Thymus (tissue), 11 donors: ENCODE measurements around the gene AKR7A3. TPM values are rescaled to one million over a fixed set of nuclear protein-coding genes. Genes with fewer than 3 reads are reported as not detected.
"Not testable (repeated sequence)": the region's sequence is repeated elsewhere in the genome, so short reads cannot be mapped to it uniquely, and the experiment has no call there.

Experiments
- DNase-seq, 9 donors: peaks; one replicate each; pipeline ENCODE4 v3.0.0-alpha.2; 2013; ENCODE audit warnings: low spot score in 9 of 9, low read depth in 6 of 9, missing footprints in 1 of 9
- H3K27ac ChIP-seq, 2 donors: one replicate each; pipeline ENCODE4 v1.5.1; 2013; ENCODE audit warnings: control low read depth in 1 of 2, low read depth in 1 of 2, low read length in 1 of 2, mild to moderate bottlenecking in 1 of 2, moderate library complexity in 1 of 2
- H3K27me3 ChIP-seq, 2 donors: one replicate each; pipeline ENCODE4 v1.5.1; 2013; ENCODE audit warnings: low read length in 1 of 2; ENCODE audit not compliant: control insufficient read depth in 2 of 2, insufficient read depth in 1 of 2
- H3K36me3 ChIP-seq, 2 donors: one replicate each; pipeline ENCODE4 v1.5.1; 2013; ENCODE audit warnings: low read length in 1 of 2, mild to moderate bottlenecking in 1 of 2, moderate library complexity in 1 of 2; ENCODE audit not compliant: control insufficient read depth in 2 of 2, insufficient read depth in 2 of 2
- H3K4me1 ChIP-seq, 2 donors: one replicate each; pipeline ENCODE4 v1.5.1; 2013; ENCODE audit warnings: low read length in 2 of 2; ENCODE audit not compliant: control insufficient read depth in 2 of 2, insufficient read depth in 2 of 2
- H3K4me3 ChIP-seq, 2 donors: one replicate each; pipeline ENCODE4 v1.5.1; 2013; ENCODE audit warnings: low read length in 2 of 2, control low read depth in 1 of 2, mild to moderate bottlenecking in 1 of 2
- H3K9me3 ChIP-seq, 2 donors: one replicate each; pipeline ENCODE4 v1.5.1; 2013; ENCODE audit warnings: low read length in 1 of 2, mild to moderate bottlenecking in 1 of 2; ENCODE audit not compliant: control insufficient read depth in 2 of 2, insufficient read depth in 1 of 2
- WGBS: extraction: QIAGEN DNeasy Blood & Tissue Kit; methylation state at CpG from one replicate; pipeline ENCODE4 v1.1.7; 2013; 5-methylcytosine and 5-hydroxymethylcytosine counted together
- polyA plus RNA-seq: library from polyadenylated mRNA; stranded (reverse); fragments of 200-250 nt; gene quantifications from one replicate; pipeline ENCODE4 v1.2.3, GENCODE V29; 2013
- total RNA-seq: library from RNA; stranded (reverse); fragments of 120-200 nt; gene quantifications from one replicate; pipeline ENCODE4 v1.2.4, GENCODE V29; 2013
- donor health status: healthy.

AKR7A3 gene
- total and polyA plus RNA-seq, 2 donors = 0.57 to 2.1 TPM

GRCh38 chr1:19269427-19270342, 18.9 kb downstream of the AKR7A3 start:
- not testable (repeated sequence) for H3K4me3 ChIP-seq, H3K36me3 ChIP-seq, H3K9me3 ChIP-seq, DNase-seq, H3K27ac ChIP-seq, H3K4me1 ChIP-seq
- WGBS = 93% methylated on average over 9 of the region's 9 CpGs
- H3K27me3 ChIP-seq = peaks cover 2 to 22% of the 10 kb centered on the region in 2 donors

- Histone ChIP-seq H3K4me1 (no peaks in the 10 kb centered on the region), H3K4me3 (no peak overlapping the region), H3K27ac (no peak overlapping the region), H3K36me3 (no peaks in the 10 kb centered on the region), H3K9me3 (no peaks in the 10 kb centered on the region), H3K27me3 (peaks cover under 1 to 10% of the 10 kb centered on the region in 2 donors)
- no peak for DNase-seq
- 91% methylated on average over 11 of the region's 11 CpGs for WGBS
Measured at GRCh38 chr1:19268445-19268844, 20.1 kb downstream of the AKR7A3 start.

- Histone ChIP-seq H3K36me3 (peaks cover 16 to 28% of the 10 kb centered on the region in 2 donors), H3K9me3 (no peaks in the 10 kb centered on the region), H3K27ac (no peak overlapping the region), H3K27me3 (no peaks in the 10 kb centered on the region), H3K4me3 (no peak overlapping the region), H3K4me1 (no peaks in the 10 kb centered on the region)
- no peak for DNase-seq
- 94% methylated on average over 5 of the region's 5 CpGs for WGBS
Measured at GRCh38 chr1:19262744-19263143, 25.8 kb downstream of the AKR7A3 start.

- Histone ChIP-seq H3K4me3 (no peak overlapping the region), H3K27me3 (no peaks in the 10 kb centered on the region), H3K9me3 (no peaks in the 10 kb centered on the region), H3K4me1 (no peaks in the 10 kb centered on the region), H3K27ac (no peak overlapping the region), H3K36me3 (peaks cover 23 to 35% of the 10 kb centered on the region in 2 donors)
- no peak for DNase-seq
- WGBS = 94% methylated on average over 5 of the region's 5 CpGs
Measured at GRCh38 chr1:19262047-19262446, 26.5 kb downstream of the AKR7A3 start.

GRCh38 chr1:19260211-19261138, 28.1 kb downstream of the AKR7A3 start:
- Histone ChIP-seq H3K4me1 (no peaks in the 10 kb centered on the region), H3K4me3 (no peak overlapping the region), H3K36me3 (peaks cover 37 to 48% of the 10 kb centered on the region in 2 donors), H3K27ac (peak overlapping the region in 1 of 2 donors; percentile 33), H3K27me3 (no peaks in the 10 kb centered on the region), H3K9me3 (no peaks in the 10 kb centered on the region)
- peak in 1 of 9 donors; percentile 3 for DNase-seq
- WGBS = 93% methylated on average over 21 of the region's 21 CpGs

- no peaks in the 10 kb centered on the region for H3K27me3 ChIP-seq
- H3K4me3 ChIP-seq = no peak overlapping the region
- H3K36me3 ChIP-seq = peaks cover 42 to 48% of the 10 kb centered on the region in 2 donors
- DNase-seq = no peak
- WGBS = 98% methylated on average over 10 of the region's 10 CpGs
- no peak overlapping the region for H3K27ac ChIP-seq
- peaks cover 0 to 3% of the 10 kb centered on the region in 2 donors for H3K4me1 ChIP-seq
- H3K9me3 ChIP-seq = no peaks in the 10 kb centered on the region
Measured at GRCh38 chr1:19258353-19258752, 30.2 kb downstream of the AKR7A3 start.

- Histone ChIP-seq H3K27ac (no peak overlapping the region), H3K4me1 (peaks cover 7 to 13% of the 10 kb centered on the region in 2 donors), H3K36me3 (peaks cover 42 to 48% of the 10 kb centered on the region in 2 donors), H3K9me3 (no peaks in the 10 kb centered on the region), H3K4me3 (no peak overlapping the region), H3K27me3 (no peaks in the 10 kb centered on the region)
- DNase-seq = no peak
- 96% methylated on average over 15 of the region's 15 CpGs for WGBS
Measured at GRCh38 chr1:19257178-19257914, 31.2 kb downstream of the AKR7A3 start.

GRCh38 chr1:19256301-19256700, 32.3 kb downstream of the AKR7A3 start:
- WGBS = 96% methylated on average over 5 of the region's 5 CpGs

More at GRCh38 chr1:19256301-19256700, 32.3 kb downstream of the AKR7A3 start:
- Histone ChIP-seq H3K4me1 (peaks cover 11 to 20% of the 10 kb centered on the region in 2 donors), H3K36me3 (peaks cover 42 to 48% of the 10 kb centered on the region in 2 donors)
- H3K27ac ChIP-seq, DNase-seq, H3K4me3 ChIP-seq, H3K9me3 ChIP-seq, H3K27me3 ChIP-seq: not testable (repeated sequence)
